KMS-11 (cell line): ENCODE results near the gene DENND4C.

Source experiments
- H2AFZ ChIP-seq: fragments of 200-600 bp; sonication (generic); 2 replicates; pipeline ENCODE4 v1.6.1; 2016; ENCODE audit warnings: antibody characterized with exemption, mixed run types, low read depth
- H3K27ac ChIP-seq: fragments of 200-600 bp; sonication (generic); 2 replicates; pipeline ENCODE4 v1.6.1; 2016; ENCODE audit warnings: mild to moderate bottlenecking, mixed run types
- H3K27me3 ChIP-seq: fragments of 200-600 bp; sonication (generic); 2 replicates; pipeline ENCODE4 v1.6.1; 2017; ENCODE audit warnings: mild to moderate bottlenecking, low read depth, mixed run types, moderate library complexity; ENCODE audit not compliant: insufficient read depth
- H3K36me3 ChIP-seq: fragments of 200-600 bp; sonication (generic); 2 replicates; pipeline ENCODE4 v1.6.1; 2017; ENCODE audit warnings: mild to moderate bottlenecking, mixed run types; ENCODE audit not compliant: insufficient read depth
- H3K4me1 ChIP-seq: fragments of 200-600 bp; sonication (generic); 2 replicates; pipeline ENCODE4 v1.6.1; 2016; ENCODE audit warnings: mild to moderate bottlenecking, low read depth, mixed run types; ENCODE audit not compliant: poor library complexity, severe bottlenecking
- H3K4me2 ChIP-seq: fragments of 200-600 bp; sonication (generic); 2 replicates; pipeline ENCODE4 v1.7.0; 2016; ENCODE audit warnings: mild to moderate bottlenecking, mixed run types
- H3K4me3 ChIP-seq: fragments of 200-600 bp; sonication (generic); IDR thresholded peaks from 2 replicates; pipeline ENCODE4 v1.6.1; 2017; ENCODE audit warnings: low read depth, low read length, mixed read lengths; ENCODE audit not compliant: insufficient read depth
- H3K79me2 ChIP-seq: fragments of 200-600 bp; sonication (generic); 2 replicates; pipeline ENCODE4 v1.6.1; 2016; ENCODE audit warnings: low read depth, mixed run types; ENCODE audit not compliant: insufficient read depth
- H3K9ac ChIP-seq: fragments of 200-600 bp; sonication (generic); 2 replicates; pipeline ENCODE4 v1.6.1; 2016; ENCODE audit warnings: mild to moderate bottlenecking, mixed run types
- H4K20me1 ChIP-seq: fragments of 200-600 bp; sonication (generic); 2 replicates; pipeline ENCODE4 v1.6.1; 2016; ENCODE audit warnings: mild to moderate bottlenecking, mixed run types; ENCODE audit not compliant: insufficient read depth
- TF ChIP-seq, protein P1 (sequence below): fragments of 200-600 bp; sonication (generic); conservative IDR thresholded peaks from 2 replicates; pipeline ENCODE4 v1.6.1; 2017; ENCODE audit warnings: low read depth, mild to moderate bottlenecking, antibody characterized with exemption, low read length, moderate library complexity, mixed read lengths

The DENND4C gene

DNA sequence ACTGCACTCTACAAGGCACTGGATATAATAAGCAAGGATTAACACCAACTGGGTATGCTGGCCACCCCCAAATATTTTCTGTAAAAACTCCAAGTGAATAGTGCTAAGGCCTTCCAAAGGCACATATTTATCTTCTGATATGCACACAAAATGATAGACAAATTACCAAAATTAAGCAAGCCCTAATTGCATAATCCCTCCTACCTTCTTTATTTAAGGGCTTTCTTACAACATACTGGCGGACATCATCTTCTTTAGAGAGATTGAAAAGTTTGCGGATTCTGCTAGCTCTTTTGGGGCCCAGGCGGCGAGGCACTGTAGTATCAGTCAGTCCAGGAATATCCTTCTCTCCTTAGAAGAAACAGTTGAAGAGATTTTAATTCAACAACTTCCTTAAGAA, 147.7 kb downstream of the DENND4C start:
- TF ChIP-seq, protein P1, sequence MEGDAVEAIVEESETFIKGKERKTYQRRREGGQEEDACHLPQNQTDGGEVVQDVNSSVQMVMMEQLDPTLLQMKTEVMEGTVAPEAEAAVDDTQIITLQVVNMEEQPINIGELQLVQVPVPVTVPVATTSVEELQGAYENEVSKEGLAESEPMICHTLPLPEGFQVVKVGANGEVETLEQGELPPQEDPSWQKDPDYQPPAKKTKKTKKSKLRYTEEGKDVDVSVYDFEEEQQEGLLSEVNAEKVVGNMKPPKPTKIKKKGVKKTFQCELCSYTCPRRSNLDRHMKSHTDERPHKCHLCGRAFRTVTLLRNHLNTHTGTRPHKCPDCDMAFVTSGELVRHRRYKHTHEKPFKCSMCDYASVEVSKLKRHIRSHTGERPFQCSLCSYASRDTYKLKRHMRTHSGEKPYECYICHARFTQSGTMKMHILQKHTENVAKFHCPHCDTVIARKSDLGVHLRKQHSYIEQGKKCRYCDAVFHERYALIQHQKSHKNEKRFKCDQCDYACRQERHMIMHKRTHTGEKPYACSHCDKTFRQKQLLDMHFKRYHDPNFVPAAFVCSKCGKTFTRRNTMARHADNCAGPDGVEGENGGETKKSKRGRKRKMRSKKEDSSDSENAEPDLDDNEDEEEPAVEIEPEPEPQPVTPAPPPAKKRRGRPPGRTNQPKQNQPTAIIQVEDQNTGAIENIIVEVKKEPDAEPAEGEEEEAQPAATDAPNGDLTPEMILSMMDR: no peak
- Histone ChIP-seq H4K20me1 (peaks cover 15% of the 10 kb centered on the region), H3K4me1 (peaks cover 24% of the 10 kb centered on the region), H3K27ac (peak overlapping the region; percentile 17; the same call in 1 of the 2 replicates), H3K36me3 (peaks cover 31% of the 10 kb centered on the region), H3K27me3 (no peaks in the 10 kb centered on the region), H3K9ac (peak overlapping the region; percentile 99; the same call in 1 of the 2 replicates), H2AFZ (no peak overlapping the region), H3K79me2 (peaks cover 36% of the 10 kb centered on the region), H3K4me3 (no peak overlapping the region), H3K4me2 (peak overlapping the region; percentile 94)

- no peak overlapping the region for H3K4me3 ChIP-seq
- peaks cover 15% of the 10 kb centered on the region for H4K20me1 ChIP-seq
- peaks cover 31% of the 10 kb centered on the region for H3K36me3 ChIP-seq
- peak overlapping the region; percentile 91; the same call in 1 of the 2 replicates for H3K27ac ChIP-seq
- TF ChIP-seq, protein P1: no peak
- H3K27me3 ChIP-seq: no peaks in the 10 kb centered on the region
- H3K79me2 ChIP-seq: peaks cover 36% of the 10 kb centered on the region
- peaks cover 24% of the 10 kb centered on the region for H3K4me1 ChIP-seq
- H3K4me2 ChIP-seq: peak overlapping the region; percentile 94
- H3K9ac ChIP-seq: peak overlapping the region; percentile 99; the same call in 1 of the 2 replicates
- H2AFZ ChIP-seq: no peak overlapping the region
Measured at GRCh38 chr9:19378647-19379046, 148.2 kb downstream of the DENND4C start.

- Histone ChIP-seq H3K4me2 (peak overlapping the region; percentile 94), H4K20me1 (peaks cover 15% of the 10 kb centered on the region), H3K27me3 (no peaks in the 10 kb centered on the region), H3K36me3 (peaks cover 31% of the 10 kb centered on the region), H3K9ac (peak overlapping the region; percentile 99), H3K79me2 (peaks cover 36% of the 10 kb centered on the region), H3K4me3 (peak overlapping the region; percentile 50), H2AFZ (no peak overlapping the region), H3K4me1 (peaks cover 24% of the 10 kb centered on the region), H3K27ac (peak overlapping the region; percentile 91)
- TF ChIP-seq, protein P1: no peak
Measured at GRCh38 chr9:19379283-19379682, 148.8 kb downstream of the DENND4C start.

DNA sequence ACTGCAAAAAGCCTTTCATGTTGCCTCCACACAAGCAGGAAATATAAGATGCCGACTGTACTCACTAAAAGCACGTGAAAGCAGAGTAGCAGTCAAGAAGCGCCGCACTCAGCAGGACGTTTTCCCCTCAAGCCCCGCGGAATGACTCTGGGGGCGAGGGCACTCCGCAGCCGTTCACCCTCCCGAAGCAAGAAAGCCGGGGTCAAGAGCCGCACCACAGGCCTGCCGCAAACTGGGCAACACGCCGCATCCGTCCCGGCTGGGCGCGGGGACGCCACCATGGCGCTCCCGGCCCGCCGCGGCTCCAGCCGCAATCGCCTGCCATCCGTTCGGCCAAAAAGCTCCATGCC, 149.2 kb downstream of the DENND4C start:
- peak overlapping the region; percentile 94 for H3K4me2 ChIP-seq
- peak overlapping the region; percentile 55 for H2AFZ ChIP-seq
- H3K36me3 ChIP-seq: peaks cover 31% of the 10 kb centered on the region
- peak overlapping the region; percentile 50 for H3K4me3 ChIP-seq
- peak overlapping the region; percentile 91 for H3K27ac ChIP-seq
- peaks cover 24% of the 10 kb centered on the region for H3K4me1 ChIP-seq
- peaks cover 15% of the 10 kb centered on the region for H4K20me1 ChIP-seq
- TF ChIP-seq, protein P1: no peak
- peak overlapping the region; percentile 99 for H3K9ac ChIP-seq
- H3K79me2 ChIP-seq: peaks cover 36% of the 10 kb centered on the region
- no peaks in the 10 kb centered on the region for H3K27me3 ChIP-seq

GRCh38 chr9:19380826-19381075, 150.3 kb downstream of the DENND4C start:
- Histone ChIP-seq H3K4me2 (peak overlapping the region; percentile 42; the same call in 1 of the 2 replicates), H3K27ac (peak overlapping the region; percentile 91), H3K27me3 (no peaks in the 10 kb centered on the region), H2AFZ (peak overlapping the region; percentile 55; the same call in 1 of the 2 replicates), H3K36me3 (peaks cover 25% of the 10 kb centered on the region), H4K20me1 (peaks cover 15% of the 10 kb centered on the region), H3K4me1 (peaks cover 24% of the 10 kb centered on the region), H3K9ac (peak overlapping the region; percentile 99), H3K4me3 (no peak overlapping the region), H3K79me2 (peaks cover 36% of the 10 kb centered on the region)
- TF ChIP-seq, protein P1: no peak
